Retinal pigment epithelial cell (primary cell): Measurements from ENCODE around the gene POU2AF3.
"Not testable (repeated sequence)": the region's sequence is repeated elsewhere in the genome, so short reads cannot be mapped to it uniquely, and the experiment has no call there.

Source experiments
- DNase-seq: peaks from one replicate; pipeline ENCODE4 v3.0.0-alpha.2; 2010; ENCODE audit warnings: low read depth
- H3K4me3 ChIP-seq: 2 replicates; pipeline ENCODE4 v1.5.1; 2011; ENCODE audit warnings: mild to moderate bottlenecking, low read length, control low read depth, moderate library complexity
- TF ChIP-seq, protein P1 (sequence below): conservative IDR thresholded peaks from 2 replicates; pipeline ENCODE4 v1.5.1; 2011; ENCODE audit warnings: low read depth, low read length, control low read depth, inconsistent platforms

POU2AF3 gene

DNA sequence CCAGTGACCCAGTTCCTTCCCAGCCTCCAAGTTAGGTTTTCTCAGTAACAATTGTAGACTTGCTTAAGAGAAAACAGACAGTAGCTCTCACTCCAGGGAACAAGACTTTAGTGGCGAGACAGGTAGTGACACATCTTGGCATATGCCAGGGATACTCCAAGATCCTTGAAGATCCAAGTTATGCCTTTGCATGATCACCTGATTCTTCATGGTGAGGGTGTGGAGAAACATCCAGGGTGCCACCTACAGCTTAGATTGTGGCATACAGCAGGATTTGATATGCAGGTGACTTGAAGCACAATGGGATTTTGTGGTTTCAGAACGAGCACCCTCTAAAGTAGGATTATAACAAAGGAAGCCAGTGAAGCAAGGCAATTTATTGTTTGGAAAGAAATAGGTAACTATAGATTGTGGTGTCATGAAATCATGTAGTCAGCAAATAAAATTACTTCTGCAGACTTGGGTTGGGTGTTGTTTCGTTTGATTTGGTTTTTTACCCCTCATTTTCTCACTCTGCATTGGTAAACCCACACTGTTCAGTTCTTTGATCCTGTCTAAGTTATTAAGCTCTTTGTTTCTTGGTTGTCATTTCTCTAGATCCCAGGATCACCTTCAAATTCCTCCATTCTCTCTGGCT, 9.2 kb downstream of the POU2AF3 start:
- DNase-seq, result no peak
- TF ChIP-seq, protein P1, sequence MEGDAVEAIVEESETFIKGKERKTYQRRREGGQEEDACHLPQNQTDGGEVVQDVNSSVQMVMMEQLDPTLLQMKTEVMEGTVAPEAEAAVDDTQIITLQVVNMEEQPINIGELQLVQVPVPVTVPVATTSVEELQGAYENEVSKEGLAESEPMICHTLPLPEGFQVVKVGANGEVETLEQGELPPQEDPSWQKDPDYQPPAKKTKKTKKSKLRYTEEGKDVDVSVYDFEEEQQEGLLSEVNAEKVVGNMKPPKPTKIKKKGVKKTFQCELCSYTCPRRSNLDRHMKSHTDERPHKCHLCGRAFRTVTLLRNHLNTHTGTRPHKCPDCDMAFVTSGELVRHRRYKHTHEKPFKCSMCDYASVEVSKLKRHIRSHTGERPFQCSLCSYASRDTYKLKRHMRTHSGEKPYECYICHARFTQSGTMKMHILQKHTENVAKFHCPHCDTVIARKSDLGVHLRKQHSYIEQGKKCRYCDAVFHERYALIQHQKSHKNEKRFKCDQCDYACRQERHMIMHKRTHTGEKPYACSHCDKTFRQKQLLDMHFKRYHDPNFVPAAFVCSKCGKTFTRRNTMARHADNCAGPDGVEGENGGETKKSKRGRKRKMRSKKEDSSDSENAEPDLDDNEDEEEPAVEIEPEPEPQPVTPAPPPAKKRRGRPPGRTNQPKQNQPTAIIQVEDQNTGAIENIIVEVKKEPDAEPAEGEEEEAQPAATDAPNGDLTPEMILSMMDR, result no peak
- no peak overlapping the region for H3K4me3 ChIP-seq

DNA sequence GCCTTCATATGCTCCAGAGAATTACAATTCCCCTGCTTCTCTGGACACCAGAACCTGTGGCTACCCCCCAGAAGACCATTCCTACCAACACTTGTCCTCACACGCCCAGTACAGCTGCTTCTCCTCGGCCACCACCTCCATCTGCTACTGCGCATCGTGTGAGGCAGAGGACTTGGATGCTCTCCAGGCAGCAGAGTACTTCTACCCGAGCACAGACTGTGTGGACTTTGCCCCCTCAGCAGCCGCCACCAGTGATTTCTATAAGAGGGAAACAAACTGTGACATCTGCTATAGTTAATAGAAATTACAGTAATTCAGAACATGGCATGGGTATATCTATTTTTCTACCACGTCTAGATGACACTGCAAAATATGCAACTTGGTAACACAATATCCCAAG, 9.8 kb downstream of the POU2AF3 start:
- no peak overlapping the region for H3K4me3 ChIP-seq
- no peak for DNase-seq
- TF ChIP-seq, protein P1, result no peak

DNA sequence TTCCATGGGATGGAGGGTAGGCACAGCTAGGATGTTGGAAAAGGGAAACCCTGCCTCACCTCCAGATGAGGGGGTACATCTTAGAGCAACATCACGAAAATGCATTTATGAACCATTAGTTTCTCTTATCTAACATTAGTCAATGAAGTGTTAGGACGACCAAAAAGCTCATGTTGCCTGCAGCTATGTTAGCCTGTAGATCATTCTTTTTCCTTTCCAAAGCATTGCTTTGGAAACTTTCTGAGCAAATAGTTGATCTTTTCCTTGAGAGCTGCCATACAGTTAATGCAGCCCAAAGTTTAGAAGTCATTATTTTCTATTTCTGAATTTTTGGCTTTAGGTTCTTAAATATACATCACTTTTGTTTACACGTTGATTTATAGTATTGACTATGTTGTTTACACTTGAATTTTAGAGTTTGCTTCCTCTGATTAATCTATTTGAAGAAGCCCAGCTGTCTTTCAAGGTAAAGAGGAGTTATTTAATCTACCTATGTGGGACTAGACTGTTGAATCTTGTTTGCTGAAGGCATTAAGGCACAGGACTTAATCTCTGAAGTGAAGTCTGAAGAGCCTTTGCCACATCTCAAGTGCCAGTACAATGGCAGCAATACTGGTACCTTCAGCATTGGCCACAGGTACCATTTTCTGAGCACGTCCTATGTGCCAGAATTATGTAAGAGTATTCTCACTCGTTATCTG, 11.0 kb downstream of the POU2AF3 start:
- no peak overlapping the region for H3K4me3 ChIP-seq
- TF ChIP-seq, protein P1, result no peak

DNA sequence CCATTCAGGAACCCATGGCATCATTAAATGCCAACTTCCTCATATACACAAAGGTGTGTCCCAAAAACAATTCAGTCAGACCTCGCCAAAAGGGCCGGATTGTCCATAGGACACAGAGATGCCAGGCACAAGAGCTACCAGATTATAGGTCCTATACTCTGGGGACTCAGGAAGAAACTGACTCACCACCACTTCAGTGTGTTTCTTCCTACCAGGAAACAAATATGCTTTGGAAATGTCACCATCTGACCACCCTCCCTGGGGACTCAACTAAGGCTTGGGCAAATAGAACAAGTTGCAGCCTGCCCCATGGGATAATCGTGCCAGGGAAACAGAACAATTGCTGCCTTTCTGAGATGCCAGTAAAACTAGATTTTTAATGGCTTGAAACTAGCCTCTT, 11.7 kb downstream of the POU2AF3 start:
- DNase-seq, result no peak
- TF ChIP-seq, protein P1, result no peak
- no peak overlapping the region for H3K4me3 ChIP-seq

More for the DNA sequence above, 11.0 kb downstream of the POU2AF3 start:
- no peak for DNase-seq

DNA sequence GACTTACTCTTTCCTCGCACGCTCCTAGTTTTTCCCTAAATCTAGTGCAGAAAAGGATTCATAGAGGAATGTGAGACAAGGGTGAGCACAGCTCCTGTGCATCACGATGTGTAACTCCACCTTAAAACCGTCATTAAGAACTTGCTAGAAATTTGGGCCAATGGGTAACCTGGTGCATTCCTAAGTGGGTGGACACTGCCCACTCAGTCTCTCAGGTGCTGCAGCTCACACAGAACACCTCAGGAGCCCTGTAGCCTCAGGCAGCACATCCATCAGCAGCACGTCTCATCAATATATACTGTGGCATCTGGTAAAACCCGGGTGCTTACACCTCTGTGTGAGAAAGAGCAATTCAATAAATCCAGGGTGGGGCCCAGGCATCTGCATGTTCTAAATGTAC, 12.4 kb downstream of the POU2AF3 start:
- no peak overlapping the region for H3K4me3 ChIP-seq
- TF ChIP-seq, protein P1, result no peak

DNA sequence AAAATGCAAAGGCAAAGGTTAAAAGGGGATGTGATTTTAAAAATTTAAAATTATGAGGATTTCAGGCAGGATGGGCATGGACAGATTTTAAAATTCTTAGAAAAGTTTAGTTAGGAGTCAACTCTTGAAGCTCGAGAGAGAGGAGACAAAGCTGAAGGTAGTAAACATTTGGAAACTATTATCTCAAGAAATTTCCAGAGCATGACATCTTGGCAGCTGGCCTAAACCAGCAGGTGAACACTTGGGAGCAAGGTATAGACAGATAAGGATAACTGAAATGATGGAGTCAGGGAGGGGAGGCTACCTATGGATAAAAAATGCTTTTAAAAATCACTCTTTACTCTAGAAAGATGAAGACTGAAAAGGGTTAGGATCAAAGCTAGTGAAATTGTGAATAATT, 13.7 kb downstream of the POU2AF3 start:
- no peak overlapping the region for H3K4me3 ChIP-seq
- TF ChIP-seq, protein P1, result no peak
- DNase-seq, result no peak

More for the DNA sequence above, 12.4 kb downstream of the POU2AF3 start:
- no peak for DNase-seq

DNA sequence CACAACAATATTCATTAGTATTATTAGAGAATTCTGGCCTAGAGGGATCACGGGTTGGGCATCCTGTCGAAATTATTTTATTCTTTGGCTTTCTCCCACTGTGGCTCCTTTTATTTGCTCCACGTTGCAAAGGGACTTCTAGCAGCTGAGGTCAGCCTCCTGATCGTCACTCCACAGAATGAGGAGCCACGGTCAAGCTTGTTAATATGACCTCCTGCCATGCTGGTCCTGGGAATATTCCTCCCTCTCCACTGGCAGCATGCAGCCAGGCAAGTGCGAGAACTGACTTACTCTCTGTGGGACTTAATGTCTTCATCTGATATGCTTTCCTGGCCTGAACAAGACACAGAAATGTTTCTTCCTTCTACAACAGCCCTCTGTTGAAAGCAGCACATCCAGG, 20.9 kb downstream of the POU2AF3 start:
- H3K4me3 ChIP-seq, result no peak overlapping the region
- TF ChIP-seq, protein P1, result no peak
- no peak for DNase-seq

DNA sequence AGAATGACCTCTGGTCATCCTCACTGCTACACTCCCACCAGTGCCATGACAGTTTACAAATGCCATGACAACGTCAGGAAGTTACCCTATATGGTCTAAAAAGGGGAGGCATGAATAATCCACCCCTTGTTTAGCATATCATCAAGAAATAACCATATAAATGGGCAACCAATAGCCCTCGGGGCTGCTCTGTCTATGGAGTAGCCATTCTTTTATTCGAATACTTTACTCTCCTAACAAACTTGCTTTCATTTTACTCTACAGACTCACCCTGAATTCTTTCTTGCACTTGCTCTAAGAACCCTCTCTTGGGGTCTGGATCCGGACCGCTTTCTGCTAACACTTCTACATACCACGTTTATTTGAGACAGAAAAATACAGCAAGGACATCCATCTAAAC, 21.9 kb downstream of the POU2AF3 start:
- DNase-seq, H3K4me3 ChIP-seq: not testable (repeated sequence)
